Middle frontal gyrus (tissue), 1 donor: ENCODE measurements around the gene HNRNPF.
"Not testable (repeated sequence)": the region's sequence is repeated elsewhere in the genome, so short reads cannot be mapped to it uniquely, and the experiment has no call there.

ENCODE experiments used
- DNase-seq: peaks from one replicate; pipeline ENCODE4 v3.0.0-alpha.2; 2015; ENCODE audit warnings: low spot score; ENCODE audit errors: extremely low spot score

The HNRNPF gene, protein sequence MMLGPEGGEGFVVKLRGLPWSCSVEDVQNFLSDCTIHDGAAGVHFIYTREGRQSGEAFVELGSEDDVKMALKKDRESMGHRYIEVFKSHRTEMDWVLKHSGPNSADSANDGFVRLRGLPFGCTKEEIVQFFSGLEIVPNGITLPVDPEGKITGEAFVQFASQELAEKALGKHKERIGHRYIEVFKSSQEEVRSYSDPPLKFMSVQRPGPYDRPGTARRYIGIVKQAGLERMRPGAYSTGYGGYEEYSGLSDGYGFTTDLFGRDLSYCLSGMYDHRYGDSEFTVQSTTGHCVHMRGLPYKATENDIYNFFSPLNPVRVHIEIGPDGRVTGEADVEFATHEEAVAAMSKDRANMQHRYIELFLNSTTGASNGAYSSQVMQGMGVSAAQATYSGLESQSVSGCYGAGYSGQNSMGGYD

DNA sequence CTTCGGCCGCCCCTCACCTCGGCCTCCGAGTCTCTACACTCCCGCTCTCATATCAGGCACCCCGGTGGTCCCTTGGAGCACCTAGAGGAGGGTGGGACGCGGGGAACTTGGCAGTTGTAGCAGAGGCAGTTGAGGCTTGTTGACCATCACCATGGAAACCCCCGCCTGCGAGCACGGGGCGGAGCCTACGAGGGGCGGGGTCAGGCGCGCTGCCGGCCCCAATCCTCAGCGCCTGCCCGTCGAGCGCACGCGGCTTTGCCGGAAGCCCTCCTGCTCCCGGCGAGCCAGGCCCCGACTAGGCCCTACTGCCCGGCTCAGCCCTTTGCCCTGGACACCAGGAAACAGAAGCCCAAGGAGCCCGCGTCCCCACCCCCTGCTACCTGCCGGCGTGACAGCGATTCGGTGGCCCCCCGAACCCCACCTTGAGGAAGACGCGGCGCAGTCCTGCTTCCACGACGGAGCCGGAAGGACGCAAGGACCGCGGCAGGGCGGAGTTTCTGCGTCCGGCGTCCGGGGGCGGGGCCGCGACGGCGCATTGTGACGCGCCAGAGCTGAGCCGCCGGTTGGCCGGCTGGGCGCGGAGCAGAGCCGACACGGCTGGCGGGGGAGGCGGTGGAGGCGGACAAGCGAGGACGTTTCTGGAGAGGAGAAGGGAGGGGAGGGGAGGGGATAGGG, at the start of gene HNRNPF:
Gene HNRNPF (minus strand): TSS at position 477 of the 675 bp plus-strand sequence. CDS start 21,302 bp downstream, outside the sequence.
- peak; percentile 97 for DNase-seq

DNA sequence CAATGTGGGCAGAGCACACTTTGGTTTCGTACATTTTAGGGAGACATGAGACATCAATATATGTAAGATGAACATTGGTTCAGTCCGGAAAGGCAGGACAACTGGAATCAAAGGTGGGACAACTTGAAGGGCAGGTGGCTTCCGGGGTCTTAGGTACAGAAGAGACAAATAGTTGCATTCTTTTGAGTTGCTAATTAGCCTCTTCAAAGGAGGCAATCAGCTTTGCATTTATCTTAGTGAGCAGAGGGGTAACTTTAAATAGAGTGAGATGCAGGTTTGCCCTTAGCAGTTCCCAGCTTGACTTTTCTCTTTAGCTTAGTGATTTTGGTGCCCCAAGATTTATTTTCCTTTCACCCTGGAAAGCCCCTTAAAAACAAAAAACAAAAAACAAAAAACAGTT, 49.2 kb upstream of the HNRNPF start:
- no peak for DNase-seq

DNA sequence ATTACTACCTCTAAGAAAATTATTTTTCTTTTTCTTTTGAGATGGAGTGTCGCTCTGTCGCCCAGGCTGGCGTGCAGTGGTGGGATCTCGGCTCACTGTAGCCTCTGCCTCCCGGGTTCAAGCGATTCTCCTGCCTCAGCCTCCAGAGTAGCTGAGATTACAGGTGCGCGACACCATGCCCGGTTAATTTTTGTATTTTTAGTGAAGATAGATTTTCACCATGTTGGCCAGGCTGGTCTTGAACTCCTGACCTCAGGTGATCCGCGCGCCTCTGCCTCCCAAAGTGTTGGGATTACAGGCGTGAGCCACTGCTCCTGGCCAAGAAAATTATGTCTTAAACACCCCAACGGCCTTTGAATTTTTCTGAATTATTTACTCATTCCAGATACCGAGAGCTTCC, 47.6 kb upstream of the HNRNPF start:
- not testable (repeated sequence) for DNase-seq

DNA sequence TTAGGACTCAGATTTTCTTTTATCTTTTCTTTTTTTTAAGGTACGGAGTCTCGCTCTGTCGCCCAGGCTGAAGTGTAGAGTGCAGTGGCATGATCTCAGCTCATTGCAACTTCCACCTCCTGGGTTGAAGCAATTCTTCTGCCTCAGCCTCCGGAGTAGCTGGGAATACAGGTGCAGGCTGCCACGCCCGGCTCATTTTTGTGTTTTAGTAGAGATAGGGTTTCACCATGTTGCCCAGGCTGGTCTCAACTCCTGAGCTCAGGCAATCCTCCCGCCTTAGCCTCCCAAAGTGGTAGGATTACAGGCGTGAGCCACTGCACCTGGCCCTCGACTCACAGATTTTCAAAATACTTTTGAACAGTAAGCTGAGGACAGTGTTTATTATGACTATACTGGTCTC, 45.0 kb upstream of the HNRNPF start:
- DNase-seq, result not testable (repeated sequence)

DNA sequence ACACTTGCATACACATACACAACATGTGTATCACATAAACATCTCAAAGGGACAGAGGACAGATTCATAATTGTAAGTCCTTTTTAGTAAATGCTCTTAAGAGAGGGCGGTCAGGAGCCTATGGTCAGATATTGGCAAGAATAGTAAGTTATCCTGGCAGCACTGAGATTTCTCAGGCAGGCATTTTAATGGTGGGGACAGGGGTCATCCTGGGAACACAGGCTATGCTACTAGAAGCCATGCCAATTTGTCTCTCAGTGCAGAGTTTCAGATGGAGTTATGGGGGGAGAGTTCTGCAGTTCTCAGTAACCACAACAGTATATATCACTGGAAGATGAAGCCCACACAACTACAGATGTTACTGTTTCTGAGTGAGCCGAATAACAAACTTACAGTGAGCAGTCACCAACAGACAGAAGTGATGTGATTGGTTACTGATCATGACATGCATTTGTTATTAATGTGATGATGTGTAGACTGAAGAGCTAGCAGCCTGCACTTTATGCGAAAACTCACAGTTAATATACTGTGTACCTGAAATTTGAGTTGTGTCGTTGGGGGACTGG, 44.4 kb upstream of the HNRNPF start:
- no peak for DNase-seq

DNA sequence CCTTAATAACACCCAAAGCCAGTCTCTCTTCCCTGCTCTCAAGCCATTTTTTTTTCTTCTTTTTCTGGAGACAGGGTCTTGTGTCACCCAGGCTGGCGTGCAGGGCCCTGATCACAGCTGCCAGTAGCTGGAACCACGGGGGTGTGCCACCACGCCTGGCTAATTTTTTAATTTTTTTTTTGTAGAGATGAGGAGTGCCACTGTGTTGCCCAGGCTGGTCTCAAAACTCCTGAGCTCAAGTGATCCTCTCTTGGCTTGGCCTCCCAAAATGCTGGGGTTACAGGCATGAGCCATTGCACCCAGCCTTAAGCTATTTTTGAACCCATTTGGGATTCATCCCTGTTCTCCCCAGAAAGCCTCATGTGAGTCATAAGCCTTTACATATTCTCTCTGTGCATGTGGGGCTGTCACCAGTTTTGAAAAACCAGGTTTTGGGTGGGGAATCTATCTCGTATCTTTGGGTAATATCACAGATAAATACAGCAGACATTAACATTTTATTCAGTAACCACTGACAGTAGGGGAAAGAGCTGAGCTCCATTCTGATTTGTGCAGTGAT, 43.4 kb upstream of the HNRNPF start:
- DNase-seq, result no peak

DNA sequence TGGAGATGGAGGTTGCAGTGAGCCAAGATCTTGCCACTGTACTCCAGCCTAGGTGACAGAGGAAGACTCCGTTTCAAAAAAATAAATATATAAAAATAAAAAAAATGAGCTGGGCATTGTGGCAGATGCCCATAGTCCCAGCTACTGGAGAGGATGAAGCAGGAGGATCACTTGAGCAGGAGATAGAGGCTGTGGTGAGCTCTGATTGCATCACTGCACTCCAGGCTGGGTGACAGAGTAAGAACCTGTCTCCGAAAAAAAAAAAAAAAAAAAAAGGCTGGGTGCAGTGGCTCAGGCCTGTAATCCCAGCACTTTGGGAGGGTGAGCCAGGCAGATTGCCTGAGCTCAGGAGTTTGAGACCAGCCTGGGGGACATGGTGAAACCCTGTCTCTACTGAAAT, 39.8 kb upstream of the HNRNPF start:
- DNase-seq, result no peak

DNA sequence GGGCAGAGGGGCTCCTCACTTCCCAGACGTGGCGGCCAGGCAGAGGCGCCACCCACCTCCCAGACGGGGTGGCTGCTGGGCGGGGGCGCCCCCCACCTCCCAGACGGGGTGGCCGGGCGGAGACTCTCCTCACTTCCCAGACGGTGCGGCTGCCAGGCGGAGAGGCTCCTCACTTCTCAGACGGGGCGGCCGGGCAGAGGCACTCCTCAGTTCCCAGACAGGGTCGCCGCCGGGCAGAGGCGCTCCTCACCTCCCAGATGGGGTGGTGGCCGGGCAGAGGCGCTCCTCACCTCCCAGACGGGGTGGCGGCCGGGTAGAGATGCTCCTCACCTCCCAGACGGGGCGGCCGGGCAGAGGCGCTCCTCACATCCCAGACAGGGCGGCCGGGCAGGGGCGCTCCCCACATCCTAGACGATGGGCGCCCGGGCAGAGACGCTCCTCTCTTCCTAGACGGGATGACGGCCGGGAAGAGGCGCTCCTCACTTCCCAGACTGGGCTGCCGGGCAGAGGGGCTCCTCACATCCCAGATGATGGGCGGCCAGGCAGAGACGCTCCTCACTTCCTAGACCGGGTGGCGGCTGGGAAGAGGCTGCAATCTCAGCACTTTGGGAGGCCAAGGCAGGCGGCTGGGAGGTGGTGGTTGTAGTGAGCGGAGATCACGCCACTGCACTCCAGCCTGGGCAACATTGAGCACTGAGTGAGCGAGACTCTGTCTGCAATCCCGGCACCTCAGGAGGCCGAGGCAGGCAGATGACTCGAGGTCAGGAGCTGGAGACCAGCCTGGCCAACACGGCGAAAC, 37.4 kb upstream of the HNRNPF start:
- not testable (repeated sequence) for DNase-seq

DNA sequence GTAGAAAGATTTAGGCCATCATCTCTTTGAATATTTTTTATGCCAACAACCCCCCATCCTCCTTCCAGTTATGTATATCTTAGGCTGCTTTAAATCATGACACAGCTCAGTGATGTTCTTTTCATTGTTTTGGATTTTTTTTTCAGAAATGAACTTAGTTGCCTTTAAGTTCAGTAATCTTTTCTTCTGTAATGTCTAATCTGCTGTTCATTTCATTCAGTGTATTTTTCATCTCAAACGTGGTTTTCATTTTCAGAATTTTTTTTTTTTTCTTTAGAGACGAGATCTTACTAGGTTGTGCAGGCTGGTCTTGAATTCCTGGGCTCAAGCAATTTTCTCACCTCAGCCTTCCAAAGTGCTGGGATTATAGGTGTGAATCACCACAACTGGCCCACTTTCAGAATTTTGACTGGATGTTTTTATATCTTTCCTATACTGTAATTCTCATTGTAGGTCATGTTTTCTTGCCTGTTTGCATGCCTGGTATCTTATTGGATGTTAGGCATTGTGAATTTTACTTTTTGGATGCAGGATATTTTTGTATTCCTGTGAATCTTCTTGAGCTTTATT, 36.0 kb upstream of the HNRNPF start:
- no peak for DNase-seq

DNA sequence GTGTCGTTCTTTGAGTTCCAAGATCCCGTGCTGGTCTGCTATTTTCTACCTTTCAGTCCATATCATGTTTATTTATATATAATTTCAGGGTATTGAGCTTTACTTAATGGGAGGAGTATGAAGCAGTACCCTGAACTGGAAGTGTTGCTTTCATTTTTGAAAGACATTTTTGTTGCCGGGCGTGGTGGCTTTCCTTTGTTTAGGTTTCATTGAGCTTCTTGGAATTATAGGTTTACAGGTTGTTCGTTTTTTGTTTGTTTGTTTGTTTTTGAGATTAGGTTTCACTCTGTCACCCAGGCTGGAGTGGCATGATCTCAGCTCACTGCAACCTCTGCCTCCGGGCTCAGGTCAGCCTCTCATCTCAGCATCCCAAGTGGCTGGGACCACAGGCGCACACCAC, 35.3 kb upstream of the HNRNPF start:
- no peak for DNase-seq

DNA sequence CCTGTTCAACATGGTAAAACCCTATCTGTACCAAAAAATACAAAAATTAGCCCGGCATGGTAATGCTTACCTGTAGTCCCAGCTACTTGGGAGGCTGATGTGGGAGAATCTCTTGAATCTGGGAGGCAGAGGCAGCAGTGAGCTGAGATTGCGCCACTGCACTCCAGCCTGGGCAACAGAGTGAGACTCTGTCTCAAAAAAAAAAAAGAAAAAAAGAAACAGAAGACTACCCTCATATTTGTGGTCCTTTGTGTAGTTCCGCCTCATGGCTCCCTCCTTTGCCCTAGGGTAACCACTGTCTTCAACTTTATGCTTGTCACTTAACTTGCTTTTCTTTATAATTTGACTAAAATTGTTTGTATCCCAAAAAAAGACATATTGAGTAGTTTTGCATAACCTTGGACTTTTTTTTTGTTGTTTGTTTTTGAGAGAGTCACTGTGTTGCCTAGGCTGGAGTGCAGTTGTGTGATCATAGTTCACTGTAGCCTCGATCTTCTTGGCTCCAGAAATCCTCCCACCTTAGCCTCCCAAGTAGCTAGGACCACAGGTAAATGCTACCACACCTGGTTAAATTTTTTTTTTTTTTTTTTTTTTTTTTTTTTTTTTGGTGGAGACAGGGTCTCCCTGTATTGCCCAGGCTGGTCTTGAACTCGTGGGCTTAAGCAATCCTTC, 31.6 kb upstream of the HNRNPF start:
- DNase-seq, result no peak

DNA sequence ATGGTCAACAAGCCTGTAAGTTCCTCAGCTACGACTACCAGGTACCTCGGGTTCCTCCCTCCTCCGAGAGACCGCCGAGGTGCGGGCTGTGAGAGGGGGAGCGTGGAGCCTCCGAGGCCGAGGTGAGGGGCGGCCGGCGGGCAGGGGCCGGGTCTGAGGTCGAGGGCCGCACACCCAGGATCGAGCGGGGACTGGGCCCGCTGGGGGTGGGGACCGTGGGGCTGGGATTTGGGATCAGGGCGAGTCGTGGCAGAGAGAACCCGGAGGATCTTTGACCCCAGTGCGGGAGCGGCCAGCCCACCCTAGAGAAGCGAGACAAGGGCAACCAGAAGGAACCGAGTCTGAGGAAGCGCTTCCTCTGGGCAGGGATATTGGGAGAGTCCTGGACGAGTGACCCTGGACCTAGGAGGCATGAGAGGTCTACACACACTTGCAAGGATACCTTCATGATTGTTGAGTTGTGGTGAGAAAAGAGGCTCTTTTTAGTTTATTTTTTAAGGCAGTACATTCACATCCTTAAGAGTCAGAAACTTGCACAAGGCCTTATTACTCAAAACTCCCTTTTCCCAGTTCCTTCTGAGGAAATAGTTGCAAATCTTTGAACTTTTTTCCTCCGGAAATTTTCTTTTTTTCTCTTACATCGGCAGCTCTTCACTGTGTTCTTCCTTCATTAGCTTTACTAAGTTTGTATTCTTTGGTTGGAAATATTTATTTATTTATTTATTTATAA, 28.3 kb upstream of the HNRNPF start:
- DNase-seq, result no peak

DNA sequence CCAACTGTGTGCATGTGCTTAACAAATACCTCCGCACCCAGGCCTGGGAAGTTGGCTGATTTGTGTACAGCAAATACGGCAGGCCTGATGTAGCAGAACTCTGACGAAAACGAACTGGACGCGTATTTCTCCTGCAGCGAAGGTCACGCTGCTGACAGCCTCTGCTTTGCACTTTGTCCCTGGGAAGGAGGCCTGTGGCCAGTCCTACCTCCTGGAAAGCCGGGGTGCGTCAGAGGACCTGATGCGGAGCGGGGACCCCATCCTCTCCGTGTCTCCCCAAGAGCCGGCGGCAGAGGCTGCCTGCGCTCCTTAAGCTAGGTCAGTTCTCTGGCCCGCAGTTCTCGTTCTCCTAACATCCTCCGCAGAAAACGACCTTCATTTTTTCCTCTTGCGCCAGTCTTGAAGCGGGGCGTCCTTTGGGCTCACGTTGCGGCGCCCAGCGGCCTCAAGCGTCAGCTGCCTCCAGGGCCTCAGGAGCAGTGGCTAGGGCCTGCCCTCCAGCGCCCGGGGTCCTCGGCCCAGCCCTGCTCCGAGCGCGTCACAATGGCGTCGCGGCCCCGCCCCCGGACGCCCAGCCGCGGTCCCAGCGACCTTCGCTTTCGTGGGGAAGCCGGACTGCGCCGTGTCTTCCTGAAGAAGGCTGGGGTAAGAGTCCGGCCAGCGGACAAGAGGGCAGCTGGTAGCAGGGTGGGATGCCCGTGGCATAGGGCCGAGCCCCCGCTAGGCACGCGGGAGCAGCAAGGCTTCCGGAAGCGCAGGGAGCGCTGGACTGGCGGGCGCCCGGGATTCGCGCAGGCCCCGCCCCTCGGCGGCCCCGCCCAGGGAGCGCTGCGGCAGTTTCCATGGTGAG, 27.5 kb upstream of the HNRNPF start, which contains the start of gene ZNF487:
Gene ZNF487 (plus strand): TSS at position 821 of the 850 bp plus-strand sequence. CDS start 38,703 bp downstream, outside the sequence.
- DNase-seq, result peak; percentile 69

DNA sequence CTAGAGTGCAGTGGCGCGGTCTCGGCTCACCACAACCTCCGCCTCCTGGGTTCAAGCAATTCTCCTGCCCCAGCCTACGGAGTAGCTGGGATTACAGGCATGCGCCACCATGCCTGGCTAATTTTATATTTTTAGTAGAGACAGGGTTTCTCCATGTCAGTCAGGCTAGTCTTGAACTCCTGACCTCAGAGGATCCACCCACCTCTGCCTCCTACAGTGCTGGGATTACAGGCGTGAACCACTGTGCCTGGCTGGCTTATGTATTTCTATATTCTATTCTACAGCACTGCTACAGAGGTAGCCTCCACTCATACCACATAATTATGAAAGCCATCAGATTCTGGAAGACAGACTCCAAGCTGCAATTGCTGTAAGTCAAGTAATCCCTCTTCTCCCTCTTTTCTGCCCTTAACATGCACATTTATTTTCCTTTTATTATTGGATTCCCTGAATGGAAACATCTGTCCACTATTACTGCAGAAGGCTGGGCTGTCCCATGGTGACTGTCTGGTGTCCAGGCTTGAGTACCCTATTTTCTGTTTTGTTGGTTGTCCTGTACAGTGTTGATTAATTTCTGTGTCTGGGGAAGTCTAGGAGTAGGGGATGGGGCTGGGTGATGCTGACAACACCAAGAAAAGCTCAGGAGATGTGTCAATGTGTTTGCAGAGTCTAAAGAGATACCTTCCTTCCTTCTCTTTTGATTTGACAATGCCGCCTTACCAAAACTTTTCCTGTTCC, 22.1 kb upstream of the HNRNPF start:
- no peak for DNase-seq

DNA sequence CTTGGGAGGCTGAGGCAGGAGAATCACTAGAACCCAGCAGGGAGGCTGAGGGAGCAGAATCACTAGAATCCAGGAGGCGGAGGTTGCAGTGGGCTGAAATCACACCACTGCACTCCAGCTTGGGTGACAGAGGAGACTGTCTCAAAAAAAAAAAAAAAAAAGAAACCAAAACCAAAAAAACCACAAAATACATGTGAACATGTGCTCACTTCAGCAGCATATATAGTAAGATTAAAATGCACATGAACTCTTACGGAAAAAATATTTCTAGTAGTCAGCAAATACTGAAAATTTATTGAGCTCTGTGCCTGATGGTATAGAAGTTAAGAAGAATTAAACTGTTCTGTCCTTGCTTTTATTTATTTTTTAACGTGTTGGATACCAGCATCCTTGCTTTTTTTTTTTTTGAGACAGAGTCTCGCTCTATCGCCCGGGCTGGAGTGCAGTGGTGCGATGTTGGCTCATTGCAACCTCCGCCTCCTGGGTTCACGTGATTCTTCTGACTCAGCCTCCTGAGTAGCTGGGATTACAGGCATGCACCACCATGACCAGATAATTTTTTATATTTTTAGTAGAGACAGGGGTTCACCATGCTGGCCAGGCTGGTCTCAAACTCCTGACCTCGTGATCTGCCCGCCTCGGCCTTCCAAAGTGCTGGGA, 18.3 kb upstream of the HNRNPF start:
- DNase-seq, result no peak

DNA sequence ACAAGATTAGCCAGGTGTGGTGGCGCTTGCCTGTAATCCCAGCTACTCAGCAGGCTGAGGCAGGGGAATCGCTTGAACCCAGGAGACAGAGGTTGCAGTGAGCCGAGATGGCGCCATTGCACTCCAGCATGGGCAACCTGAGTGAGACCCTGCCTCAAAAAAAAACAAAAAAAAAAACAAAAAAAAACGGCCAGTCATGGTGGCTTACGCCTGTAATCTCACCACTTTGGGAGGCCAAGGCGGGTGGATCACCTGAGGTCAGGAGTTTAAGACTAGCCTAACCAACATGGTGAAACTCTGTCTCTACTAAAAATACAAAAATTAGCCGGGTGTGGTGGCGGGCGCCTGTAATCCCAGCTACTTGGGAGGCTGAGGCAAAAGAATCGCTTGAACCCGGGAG, 17.5 kb upstream of the HNRNPF start:
- DNase-seq, result not testable (repeated sequence)

DNA sequence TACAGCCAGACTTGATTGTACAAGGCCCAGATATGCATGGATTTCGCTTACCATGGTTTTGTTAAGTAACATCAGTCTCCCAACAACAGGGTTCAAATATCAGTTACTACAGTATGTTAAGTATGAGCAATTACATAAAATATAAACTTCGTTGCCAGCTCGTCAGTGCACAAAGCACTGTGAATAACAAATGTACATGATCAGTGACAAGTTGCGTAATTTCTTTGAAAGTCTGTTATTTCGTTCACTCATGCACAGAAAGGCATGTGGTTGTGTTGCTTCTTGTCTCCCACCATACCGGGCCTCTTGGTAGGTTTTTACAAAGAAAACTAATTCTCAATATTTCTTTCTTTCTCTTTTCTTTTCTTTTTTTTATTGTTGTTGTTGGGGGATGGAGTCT, 15.4 kb upstream of the HNRNPF start:
- no peak for DNase-seq
